Measurements from ENCODE around the gene PPIL1.
A peak's percentile ranks its signal among the peaks of the same experiment; 100 is the strongest.

PPIL1 gene

DNA sequence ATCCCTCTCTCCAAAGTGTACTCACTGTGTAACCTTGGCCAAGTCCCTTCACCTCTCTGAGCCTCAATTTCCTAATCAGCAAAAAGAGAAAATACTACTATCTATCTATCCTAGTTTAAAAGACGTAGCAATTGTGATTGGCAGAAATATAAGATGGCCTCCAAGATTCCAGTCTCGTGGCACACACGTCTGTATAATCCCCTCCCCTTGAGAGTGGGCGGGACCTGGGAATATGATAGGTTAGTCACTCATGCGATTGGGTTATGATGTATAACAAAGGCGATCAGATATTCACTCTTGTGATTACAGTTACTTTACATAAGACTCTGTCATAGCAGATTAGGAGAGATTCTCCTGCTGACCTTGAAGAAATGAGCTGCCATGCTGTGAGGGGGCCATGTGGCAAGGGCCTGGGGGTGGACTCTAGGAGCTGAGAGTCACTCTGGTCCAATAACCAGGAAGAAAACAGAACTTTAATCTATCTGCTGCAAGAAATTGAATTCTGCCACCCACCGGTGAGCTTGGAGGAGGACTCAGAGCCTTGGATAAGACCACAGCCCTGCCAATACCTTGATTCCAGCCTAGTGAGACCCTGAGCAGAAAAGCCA lies 41.3 kb downstream of the PPIL1 start:
- DNase-seq = no peak

DNA sequence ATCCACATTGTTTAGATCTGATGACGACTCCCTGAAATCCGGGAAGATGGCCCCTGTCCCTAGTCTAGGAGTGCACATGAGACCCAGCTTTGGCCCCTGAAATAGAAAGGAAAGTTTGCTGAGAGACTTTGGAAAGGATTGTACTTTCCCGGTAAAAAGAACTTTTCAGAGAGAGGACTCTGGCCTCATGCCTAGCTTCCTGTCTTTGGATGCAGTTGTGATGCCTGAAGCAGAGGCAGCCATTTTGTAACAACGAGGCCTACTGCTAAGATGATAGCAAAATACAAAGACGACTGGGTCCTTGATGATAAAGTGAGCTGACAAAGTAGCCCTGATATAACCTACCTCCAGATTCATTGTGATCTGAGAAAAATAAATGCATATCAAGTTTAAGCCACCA lies 42.3 kb downstream of the PPIL1 start:
- no peak for DNase-seq

DNA sequence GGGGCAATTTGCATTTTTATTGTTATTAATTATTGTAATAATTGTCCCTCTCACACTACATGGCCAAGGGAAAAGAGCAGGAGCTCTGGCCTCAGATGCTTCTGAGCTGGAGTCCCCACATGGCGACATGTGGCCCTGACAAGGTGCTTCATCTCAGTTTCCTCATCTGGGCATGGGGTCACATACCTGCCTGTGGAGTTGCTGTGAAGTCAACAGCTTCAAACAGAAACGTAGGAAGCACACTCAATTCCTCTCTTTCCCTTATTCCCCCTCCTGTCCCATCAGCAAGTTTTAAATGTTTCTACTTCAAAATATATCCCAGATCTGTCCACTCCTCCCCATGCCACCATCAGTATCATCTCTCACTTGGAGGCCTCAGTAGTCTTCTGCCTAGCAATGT lies 44.0 kb downstream of the PPIL1 start:
- DNase-seq = no peak

DNA sequence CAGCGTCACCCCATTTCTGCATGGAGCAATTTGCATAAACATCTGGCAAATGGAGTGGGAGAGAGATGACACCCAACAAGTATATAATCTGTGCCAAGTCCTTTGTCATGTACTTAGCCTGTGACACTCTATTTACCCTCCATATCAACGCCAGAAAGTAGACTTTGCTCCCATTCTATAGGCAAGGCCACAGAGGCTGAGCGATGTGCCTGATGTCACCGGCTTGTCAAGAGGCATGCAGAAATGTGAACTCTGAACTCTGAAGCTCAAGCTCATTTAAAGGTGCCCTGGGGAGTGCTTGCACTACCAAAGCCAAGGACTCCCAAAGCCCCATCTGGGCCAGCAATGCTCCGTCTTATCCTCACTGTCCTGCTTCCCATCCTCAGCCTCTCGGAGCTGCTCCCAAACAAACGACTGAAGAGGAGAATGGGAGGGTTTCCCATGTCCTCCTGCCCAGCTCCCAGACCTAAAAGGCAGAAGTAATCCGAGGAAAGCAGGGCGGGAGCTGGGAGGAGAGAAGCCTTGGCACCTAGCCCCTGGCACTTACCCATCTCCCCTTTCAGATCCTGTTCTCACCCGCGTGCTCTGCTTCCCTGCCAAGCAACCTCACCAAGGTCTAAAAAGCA lies 44.6 kb downstream of the PPIL1 start:
- DNase-seq = no peak

- DNase-seq = peak; percentile 83 to 87
Measured at GRCh38 chr6:36827261-36828079, 47.1 kb downstream of the PPIL1 start.

- DNase-seq = no peak
Measured at GRCh38 chr6:36826520-36827227, 47.9 kb downstream of the PPIL1 start.

DNA sequence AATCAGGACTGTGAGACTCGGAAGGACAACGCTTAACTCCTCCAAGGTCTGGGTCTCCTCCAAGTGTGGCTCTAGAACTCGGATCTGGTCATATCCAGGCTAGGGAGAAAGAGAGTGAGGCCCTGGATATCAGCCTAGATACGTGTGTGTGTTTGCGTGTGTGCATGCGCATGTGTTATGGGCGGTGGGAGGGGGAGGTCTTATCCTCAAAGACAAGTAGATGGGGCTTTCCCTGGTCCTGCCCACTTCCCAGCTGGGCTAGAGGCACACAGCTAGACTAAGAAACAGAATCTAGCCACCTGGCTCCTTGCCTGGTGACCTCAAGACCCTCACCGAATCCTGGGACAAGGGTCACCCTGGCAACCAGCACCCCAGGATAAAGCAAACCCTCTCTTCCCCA lies 48.6 kb downstream of the PPIL1 start:
- DNase-seq = no peak

DNA sequence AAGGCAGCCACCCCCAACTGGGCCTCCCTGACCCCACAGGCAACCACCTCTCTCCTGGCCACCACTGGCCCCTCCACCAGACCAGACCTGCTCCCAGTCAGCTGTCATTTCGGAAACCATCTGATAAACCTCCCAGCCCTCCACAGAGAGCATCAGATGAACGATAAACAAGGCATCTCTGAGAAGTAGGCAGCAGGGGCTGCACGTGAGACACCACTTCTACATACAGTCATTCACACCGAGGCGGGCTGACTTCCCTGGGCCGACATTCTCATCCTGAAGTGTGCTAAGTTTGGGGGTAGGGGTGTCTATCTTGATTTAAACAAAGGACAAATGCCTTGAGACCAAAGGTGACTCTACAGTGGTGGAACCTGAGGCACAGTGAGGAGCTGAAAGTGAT lies 49.2 kb downstream of the PPIL1 start:
- no peak for DNase-seq

- no peak for DNase-seq
Measured at GRCh38 chr6:36824253-36824652, 50.4 kb downstream of the PPIL1 start.

DNA sequence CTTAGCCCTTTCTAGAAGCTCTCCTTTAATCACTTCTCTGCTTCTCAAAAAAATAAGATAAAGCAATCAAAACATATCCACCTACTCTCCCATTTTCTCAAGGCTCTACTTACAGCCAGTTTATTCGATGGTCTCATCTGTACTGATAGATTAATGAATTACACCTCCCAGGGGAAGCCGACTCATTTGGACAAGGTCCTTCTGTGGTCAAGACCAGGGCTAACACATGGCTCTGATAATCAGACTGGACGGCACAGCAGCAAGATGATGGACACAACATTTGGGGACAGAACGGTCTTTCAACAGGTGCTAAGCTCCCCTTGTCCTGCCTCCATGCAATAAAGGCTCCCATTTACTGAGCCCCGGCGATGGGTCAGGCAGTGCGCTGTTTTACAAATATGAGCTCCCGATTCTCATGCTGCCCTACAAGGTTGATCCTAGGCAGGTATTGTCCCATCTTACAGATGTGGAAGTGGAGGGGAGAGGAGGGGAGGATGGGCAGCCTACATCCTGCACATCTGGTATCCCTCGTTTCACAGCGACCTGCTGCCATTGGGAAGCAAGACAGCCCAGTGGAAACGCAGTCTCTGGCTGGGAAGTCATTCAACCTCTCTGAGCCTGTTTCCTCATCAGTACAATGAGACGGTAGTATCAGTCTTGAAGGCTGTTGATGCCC lies 51.0 kb downstream of the PPIL1 start:
- no peak for DNase-seq

DNA sequence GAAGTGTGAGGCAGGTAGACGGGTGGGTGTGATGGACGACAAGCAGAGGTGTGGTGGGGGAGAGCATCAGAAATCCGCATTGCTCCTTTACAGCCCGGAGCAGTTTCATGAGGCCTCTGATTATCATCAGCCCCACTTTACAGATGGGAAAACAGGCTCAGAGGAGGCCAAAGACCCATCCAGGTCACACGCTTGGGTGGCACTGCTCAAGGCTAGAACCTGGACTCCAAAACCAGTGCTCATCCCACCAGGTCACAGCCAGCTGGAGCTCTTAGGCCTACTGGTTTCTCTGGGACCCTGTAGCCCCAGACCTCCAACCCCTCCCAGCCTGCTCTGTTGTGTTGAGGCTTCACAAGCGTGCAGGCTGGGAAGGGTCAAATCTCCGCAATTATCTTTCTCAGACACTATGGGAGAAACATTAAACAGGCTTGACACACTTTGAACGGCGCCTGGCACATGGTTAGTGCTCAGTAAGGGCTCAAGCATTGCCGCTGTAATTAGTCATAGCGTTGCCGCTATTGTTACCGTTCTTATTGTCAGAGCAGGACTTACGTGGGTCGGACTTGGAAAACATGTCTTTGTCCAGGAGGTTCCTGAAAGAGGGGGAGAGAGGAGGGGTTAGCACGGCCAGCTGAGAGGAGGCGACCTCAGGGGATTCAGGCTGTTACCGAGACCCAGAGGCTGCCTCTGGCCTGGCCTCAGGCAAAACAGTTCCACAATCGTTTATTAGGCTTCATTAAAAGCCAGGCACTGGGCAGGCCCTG lies 51.9 kb downstream of the PPIL1 start:
- DNase-seq = no peak

DNA sequence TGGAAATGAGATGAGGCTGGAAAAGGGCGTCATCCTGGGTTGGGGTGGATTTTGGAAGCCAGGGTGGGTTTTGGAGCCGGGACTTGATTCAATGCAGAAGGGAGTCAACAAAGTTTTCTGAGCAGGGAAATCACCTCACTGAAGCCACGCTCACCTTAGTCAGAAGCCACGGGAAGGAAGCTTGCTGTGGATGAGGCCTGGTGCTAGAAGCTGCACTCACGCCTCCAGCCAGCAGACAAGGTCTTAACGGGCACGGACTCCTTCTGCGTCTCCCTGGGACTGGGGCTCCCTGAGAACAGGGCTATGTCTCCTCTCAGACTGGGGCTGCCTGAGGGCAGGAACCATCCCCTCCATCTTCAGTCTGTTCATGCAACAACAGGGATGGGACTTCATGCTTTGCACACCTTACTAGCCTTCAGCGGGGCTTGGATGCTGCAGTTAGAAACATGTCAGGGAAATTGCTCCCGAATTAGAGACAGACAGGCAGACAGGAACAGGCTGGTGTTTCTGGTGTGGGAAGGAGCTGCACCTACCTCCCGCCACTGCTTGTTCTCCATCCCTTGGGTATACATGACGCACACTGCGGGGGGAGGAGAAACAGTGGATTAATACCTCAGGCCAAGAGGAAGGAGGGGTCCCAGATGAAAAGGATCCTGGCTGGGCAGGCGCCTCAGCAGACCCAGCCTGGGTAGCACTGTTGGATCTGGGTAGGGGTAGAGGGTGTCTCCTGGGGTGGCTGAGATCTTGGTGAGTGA lies 52.8 kb downstream of the PPIL1 start:
- DNase-seq = no peak

GRCh38 chr6:36820700-36821580 lies 53.7 kb downstream of the PPIL1 start:
- no peak for DNase-seq

DNA sequence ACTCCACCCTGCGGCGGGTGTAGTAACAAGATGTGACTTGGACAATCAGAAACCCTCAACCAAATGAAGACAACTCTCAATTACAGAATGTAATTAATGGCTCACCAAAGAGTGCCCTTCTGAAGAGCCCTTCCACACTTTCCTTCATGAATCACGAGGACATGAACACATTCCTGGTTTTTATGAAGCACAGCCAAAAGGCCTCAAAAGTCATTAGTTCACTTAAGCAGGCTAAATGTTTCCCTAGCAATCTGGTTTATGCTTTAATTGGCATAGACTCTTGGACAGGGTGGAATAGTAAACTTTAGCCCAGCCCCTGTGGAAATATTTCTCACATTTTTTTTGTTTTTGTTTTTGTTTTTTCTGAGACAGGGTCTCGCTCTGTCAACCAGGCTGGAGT lies 55.8 kb downstream of the PPIL1 start:
- no peak for DNase-seq

DNA sequence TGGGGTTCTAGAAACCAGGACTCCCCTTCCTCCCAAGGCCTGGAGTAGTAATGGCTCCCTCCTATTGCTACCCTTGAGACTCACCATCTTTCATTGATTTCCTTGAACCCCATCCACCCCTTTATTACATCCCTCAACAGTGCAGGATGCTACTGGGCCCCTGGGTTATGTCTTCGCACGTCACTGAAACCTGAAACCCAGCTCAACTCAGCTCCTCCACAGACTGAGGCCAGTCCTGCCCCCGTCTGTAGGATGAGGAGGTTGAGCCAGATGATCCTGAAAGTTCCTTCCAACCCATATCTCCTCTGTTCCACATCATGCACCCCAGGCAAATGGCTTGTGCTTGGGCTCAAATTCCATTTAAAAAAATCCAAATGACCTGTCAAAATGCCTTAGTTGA lies 56.8 kb downstream of the PPIL1 start:
- DNase-seq = no peak

DNA sequence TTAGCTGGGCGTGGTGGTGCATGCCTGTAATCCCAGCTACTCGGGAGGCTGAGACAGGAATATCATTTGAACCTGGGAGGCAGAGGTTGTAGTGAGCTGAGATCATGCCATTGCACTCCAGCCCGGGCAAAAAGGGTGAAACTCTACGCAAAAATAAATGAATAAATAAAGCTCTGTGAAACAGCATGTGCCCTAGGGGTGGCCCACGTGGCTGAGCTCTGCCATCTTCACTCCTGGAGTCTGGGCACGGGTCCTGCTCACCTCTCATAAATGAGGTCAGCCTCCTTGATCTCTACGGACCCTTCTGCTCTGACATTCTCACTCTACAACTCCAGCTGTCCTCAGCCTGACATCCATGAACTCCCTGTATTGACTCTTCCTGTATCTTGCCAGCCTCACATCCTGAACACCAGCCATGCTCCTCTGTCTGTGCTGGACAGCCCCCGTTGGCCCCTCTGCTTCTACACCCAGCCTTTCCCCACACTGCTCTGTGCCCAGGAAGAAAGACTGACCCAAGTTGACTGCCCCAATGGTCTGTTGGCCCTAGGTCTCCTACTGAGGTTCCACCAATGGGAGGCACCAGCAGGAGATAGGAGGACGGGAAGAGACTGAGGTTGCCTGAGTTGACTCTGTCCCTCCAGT lies 57.3 kb downstream of the PPIL1 start:
- no peak for DNase-seq

DNA sequence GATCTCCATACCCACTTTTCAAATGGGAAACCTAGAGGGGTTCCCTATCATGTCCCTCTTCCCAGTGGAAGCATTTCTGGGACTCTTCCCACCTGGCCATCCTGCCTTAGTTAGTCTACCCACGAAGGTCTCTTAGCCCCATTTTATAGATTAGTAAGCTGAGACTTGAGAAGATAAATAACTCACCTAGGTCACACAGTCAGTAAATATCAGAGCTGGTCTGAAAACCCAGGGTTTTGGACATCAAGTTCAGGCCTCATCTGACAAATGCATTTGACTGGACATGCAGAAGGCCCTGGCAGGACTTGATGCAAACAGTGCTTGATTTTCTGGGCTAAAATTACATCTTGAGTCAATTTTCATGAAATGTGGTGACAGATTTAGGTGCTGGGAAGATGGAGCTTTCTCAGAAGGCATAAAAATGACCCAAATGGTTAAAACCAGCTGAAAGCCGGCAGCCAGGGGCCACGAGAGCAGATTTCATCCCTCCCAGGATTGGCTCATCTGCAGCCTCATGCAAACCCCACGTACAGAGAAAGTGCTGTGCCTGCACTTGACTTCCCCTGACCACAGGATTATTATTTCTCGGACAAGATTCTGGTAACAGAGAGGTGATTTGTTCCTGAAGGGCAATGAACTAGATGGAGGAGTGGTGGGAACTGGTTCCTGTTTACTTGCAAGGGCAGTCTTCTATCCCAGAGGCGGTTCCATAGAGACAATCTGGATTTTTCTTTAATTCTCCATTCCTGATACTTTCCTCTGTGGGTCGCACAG lies 58.5 kb downstream of the PPIL1 start:
- DNase-seq = no peak

DNA sequence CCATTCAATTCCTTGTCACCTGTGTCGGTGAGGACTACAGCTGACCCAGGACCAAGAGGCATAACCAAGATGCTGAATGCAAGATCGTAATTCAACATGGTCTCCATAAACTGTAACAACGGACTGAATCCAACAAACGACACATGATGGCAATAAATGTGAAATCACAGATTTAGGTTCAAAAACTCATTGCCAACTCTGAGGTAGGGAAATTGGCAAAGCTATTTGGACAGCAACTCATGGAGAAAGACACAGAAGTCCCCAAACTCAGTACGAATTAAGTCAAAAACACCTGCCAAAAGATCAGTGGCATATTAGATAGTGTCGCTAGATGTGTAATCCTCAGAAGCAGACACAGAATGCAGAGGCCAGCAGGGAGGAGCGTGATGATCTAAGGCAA lies 60.4 kb downstream of the PPIL1 start:
- DNase-seq = no peak

DNA sequence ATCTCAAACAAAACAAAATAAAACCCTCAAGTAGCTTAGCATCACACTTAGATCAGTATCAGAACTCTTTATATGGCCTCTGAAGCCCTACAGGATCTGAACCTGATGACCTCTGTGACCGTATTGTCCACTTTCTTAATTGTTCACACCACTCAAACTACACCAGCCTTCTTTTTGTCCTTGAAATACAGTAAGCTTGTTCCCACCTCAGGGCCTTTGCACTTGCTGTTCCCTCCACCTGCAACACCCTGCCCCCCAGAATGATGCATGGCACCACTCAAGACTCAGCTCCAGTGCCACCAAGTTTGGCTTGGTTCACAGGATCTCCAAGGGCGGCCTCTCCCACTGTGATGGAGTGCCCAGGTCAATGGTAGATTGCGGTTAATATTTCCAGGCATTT lies 61.1 kb downstream of the PPIL1 start:
- no peak for DNase-seq

Data from AML-193 (cell line).